Spleen (tissue), 7 donors: ENCODE results near the gene IRAK1BP1.

Experiments
- CTCF ChIP-seq, 11 experiments: fragments of 200-600 bp in 7 of 11; fragments of 450-650 bp in 4 of 11; sonication (generic) in 4 of 11; IDR thresholded peaks in 8 of 11; conservative IDR thresholded peaks in 3 of 11; 1 replicate in 7 of 11; 2 replicates in 4 of 11; pipeline versions ENCODE4 v1.4.0 to v1.8.0; 2016 to 2021; ENCODE audit warnings: antibody characterized with exemption in 11 of 11, inconsistent platforms in 4 of 11, mild to moderate bottlenecking in 1 of 11
- POLR2A ChIP-seq, 3 donors: fragments of 450-650 bp; IDR thresholded peaks; one replicate each; pipeline ENCODE4 v1.5.1; 2017; ENCODE audit warnings: antibody characterized with exemption in 3 of 3, mild to moderate bottlenecking in 1 of 3
- POLR2AphosphoS5 ChIP-seq, 3 donors: sonication (generic); formaldehyde crosslinking; IDR thresholded peaks; one replicate each; pipeline ENCODE4 v1.5.1; 2017; ENCODE audit warnings: antibody characterized with exemption in 3 of 3
- donor health status: DM: no; HTN: no; CAD: no; lungs with moderate emphysema.
- donor health status: DM: no; HTN: no; CAD: no.
- donor health status: DM: no; HTN: no; CAD: no.

GRCh38 chr6:78909391-78909790 lies 42.0 kb downstream of the IRAK1BP1 start:
- TF ChIP-seq CTCF (IDR thresholded peaks at IDR 0.05 in 8 of 11, conservative IDR thresholded peaks at IDR 0.05 in 3 of 11) (no peak), POLR2A (IDR thresholded peaks at IDR 0.05) (no peak), POLR2AphosphoS5 (IDR thresholded peaks at IDR 0.05) (no peak)
